Cardiac muscle cell (in vitro differentiated cells and primary cell): ENCODE data around the gene POMZP3. TPM values are rescaled to one million over a fixed set of nuclear protein-coding genes. Genes with fewer than 3 reads are reported as not detected.
"Not testable (repeated sequence)": the region's sequence is repeated elsewhere in the genome, so short reads cannot be mapped to it uniquely, and the experiment has no call there.

ENCODE experiments used
- DNase-seq, 2 donors: peaks; one replicate each; pipeline versions ENCODE4 v3.0.0 to v3.0.0-alpha.2; 2010 to 2017; ENCODE audit warnings: low read depth in 1 of 2, low spot score in 1 of 2
- H3K27ac ChIP-seq: fragments of 200-600 bp; sonication (generic); 2 replicates; pipeline ENCODE4 v1.5.1; 2016
- H3K27me3 ChIP-seq: fragments of 200-600 bp; sonication (generic); 2 replicates; pipeline ENCODE4 v1.6.0; 2016; ENCODE audit warnings: control low read depth
- H3K36me3 ChIP-seq: fragments of 200-600 bp; sonication (generic); 2 replicates; pipeline ENCODE4 v1.5.1; 2016; ENCODE audit warnings: control low read depth
- H3K4me1 ChIP-seq: fragments of 200-600 bp; sonication (generic); 2 replicates; pipeline ENCODE4 v1.8.1; 2017; ENCODE audit warnings: low read depth, mild to moderate bottlenecking, mixed run types
- H3K4me3 ChIP-seq: fragments of 200-600 bp; sonication (generic); 2 replicates; pipeline ENCODE4 v1.5.1; 2016; ENCODE audit warnings: mild to moderate bottlenecking
- H3K9me3 ChIP-seq: fragments of 200-600 bp; sonication (generic); 2 replicates; pipeline ENCODE4 v1.5.1; 2017; ENCODE audit warnings: low read depth, mild to moderate bottlenecking, control low read depth
- polyA plus RNA-seq: library from polyadenylated mRNA; unstranded; fragments of >200 nt; fragmentation: Nextera tagmentation; extraction: Ambion mirVana; gene quantifications from 2 replicates; pipeline ENCODE4 v1.2.1, GENCODE V29; 2016
- total RNA-seq: library from RNA; depleted of rRNA; stranded (reverse); fragments of >200 nt; gene quantifications from 2 replicates; pipeline ENCODE4 v1.2.3, GENCODE V29; 2016

The POMZP3 gene
- total and polyA plus RNA-seq, 2 experiments from 2014 or later, result 11.3 to 16.3 TPM

GRCh38 chr7:76586585-76587315 is 40.3 kb downstream of the POMZP3 start:
- H3K27ac ChIP-seq, H3K27me3 ChIP-seq, H3K36me3 ChIP-seq, H3K9me3 ChIP-seq, H3K4me3 ChIP-seq: not testable (repeated sequence)
- DNase-seq, result peak in 1 of 2 donors; percentile 11
- peaks cover 16% of the 10 kb centered on the region for H3K4me1 ChIP-seq

- not testable (repeated sequence) for H3K27me3 ChIP-seq, H3K9me3 ChIP-seq, H3K4me3 ChIP-seq, H3K36me3 ChIP-seq
- peak overlapping the region; percentile 64 for H3K27ac ChIP-seq
- peaks cover 16% of the 10 kb centered on the region for H3K4me1 ChIP-seq
- peak; percentile 4 to 78 for DNase-seq
Measured at GRCh38 chr7:76583636-76584281, 43.3 kb downstream of the POMZP3 start.

- not testable (repeated sequence) for H3K27me3 ChIP-seq
Measured at GRCh38 chr7:76582848-76583631, 44.0 kb downstream of the POMZP3 start.

GRCh38 chr7:76575919-76576655 is 51.0 kb downstream of the POMZP3 start:
- peak in 1 of 2 donors; percentile 46 for DNase-seq
- not testable (repeated sequence) for H3K9me3 ChIP-seq, H3K36me3 ChIP-seq, H3K27me3 ChIP-seq, H3K4me1 ChIP-seq, H3K4me3 ChIP-seq, H3K27ac ChIP-seq

More at GRCh38 chr7:76582848-76583631, 44.0 kb downstream of the POMZP3 start:
- not testable (repeated sequence) for H3K36me3 ChIP-seq, H3K9me3 ChIP-seq, H3K4me3 ChIP-seq
- Histone ChIP-seq H3K27ac (peak overlapping the region; percentile 64), H3K4me1 (peaks cover 16% of the 10 kb centered on the region)
- peak; percentile 39 to 89 for DNase-seq

- H3K4me1 ChIP-seq, H3K27me3 ChIP-seq, H3K36me3 ChIP-seq, H3K9me3 ChIP-seq, H3K27ac ChIP-seq, H3K4me3 ChIP-seq, DNase-seq: not testable (repeated sequence)
Measured at GRCh38 chr7:76575431-76575830, 51.6 kb downstream of the POMZP3 start.

DNA sequence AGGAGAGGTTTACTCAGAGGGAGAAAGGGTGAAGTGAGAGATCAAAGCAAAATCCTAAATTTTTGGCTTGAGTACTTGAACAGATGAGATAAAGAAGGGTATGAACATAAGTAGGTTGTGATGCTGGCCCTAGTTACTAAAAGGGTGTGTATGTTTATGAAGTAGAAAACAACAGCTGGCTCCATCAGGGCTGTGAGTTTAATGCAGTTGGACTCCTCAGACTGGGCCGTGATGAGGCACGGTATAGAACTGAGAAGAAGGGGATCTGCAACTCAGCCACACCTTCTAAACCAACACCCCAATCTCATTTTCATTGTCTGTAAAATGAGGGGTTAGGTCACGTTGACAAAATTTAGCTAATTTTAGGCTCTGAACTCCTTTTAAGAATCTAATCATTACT is 54.8 kb downstream of the POMZP3 start:
- not testable (repeated sequence) for H3K4me3 ChIP-seq, H3K27me3 ChIP-seq

GRCh38 chr7:76570324-76570775 is 56.7 kb downstream of the POMZP3 start:
- not testable (repeated sequence) for DNase-seq, H3K9me3 ChIP-seq, H3K27me3 ChIP-seq, H3K4me3 ChIP-seq, H3K4me1 ChIP-seq, H3K27ac ChIP-seq, H3K36me3 ChIP-seq

More for the DNA sequence above, 54.8 kb downstream of the POMZP3 start:
- not testable (repeated sequence) for DNase-seq, H3K36me3 ChIP-seq, H3K4me1 ChIP-seq, H3K9me3 ChIP-seq, H3K27ac ChIP-seq

- H3K4me3 ChIP-seq, H3K4me1 ChIP-seq, H3K9me3 ChIP-seq, H3K36me3 ChIP-seq, H3K27me3 ChIP-seq, H3K27ac ChIP-seq: not testable (repeated sequence)
- DNase-seq, result peak in 1 of 2 donors; percentile 53
Measured at GRCh38 chr7:76568742-76569141, 58.3 kb downstream of the POMZP3 start.

DNA sequence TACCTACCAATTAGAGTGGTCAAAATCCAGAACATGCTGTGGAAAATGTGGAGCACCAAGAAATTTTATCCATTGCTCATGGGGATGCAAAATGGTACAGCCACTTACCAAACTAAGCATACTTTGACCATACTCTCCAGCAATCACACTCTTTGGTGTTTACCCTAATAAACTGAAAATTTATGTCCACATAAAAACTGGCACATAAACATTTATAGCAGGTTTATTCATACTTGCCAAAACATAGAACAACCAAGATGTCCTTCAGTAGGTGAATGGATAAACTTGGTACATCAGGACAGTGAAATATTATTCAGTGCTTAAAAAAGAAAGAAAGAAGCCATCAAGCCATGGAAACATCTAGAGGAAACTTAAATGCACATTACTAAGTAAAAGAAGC is 59.3 kb downstream of the POMZP3 start:
- H3K9me3 ChIP-seq, H3K4me1 ChIP-seq, H3K36me3 ChIP-seq, DNase-seq, H3K27ac ChIP-seq, H3K4me3 ChIP-seq, H3K27me3 ChIP-seq: not testable (repeated sequence)

DNA sequence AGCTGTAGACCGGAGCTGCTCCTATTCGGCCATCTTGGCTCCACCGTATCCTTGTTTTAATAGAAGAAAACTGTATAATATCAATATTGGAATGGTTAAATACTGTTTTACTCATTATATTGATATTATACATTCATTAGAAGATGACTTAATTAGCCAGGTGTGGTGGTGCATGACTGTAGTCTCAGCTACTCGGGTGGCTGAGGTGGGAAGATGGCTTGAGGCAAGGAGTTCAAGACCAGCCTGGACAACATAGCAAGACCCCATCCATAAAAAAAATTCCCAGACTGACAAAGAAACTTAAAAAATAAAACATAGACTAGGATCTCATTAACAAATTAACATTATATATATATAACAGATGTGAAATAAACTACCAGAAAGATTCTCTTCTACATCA is 59.8 kb downstream of the POMZP3 start:
- not testable (repeated sequence) for H3K4me3 ChIP-seq, H3K27me3 ChIP-seq, DNase-seq, H3K4me1 ChIP-seq, H3K36me3 ChIP-seq, H3K9me3 ChIP-seq, H3K27ac ChIP-seq

- H3K36me3 ChIP-seq, H3K9me3 ChIP-seq, H3K27me3 ChIP-seq, H3K27ac ChIP-seq, DNase-seq, H3K4me1 ChIP-seq, H3K4me3 ChIP-seq: not testable (repeated sequence)
Measured at GRCh38 chr7:76565001-76565400, 62.1 kb downstream of the POMZP3 start.

DNA sequence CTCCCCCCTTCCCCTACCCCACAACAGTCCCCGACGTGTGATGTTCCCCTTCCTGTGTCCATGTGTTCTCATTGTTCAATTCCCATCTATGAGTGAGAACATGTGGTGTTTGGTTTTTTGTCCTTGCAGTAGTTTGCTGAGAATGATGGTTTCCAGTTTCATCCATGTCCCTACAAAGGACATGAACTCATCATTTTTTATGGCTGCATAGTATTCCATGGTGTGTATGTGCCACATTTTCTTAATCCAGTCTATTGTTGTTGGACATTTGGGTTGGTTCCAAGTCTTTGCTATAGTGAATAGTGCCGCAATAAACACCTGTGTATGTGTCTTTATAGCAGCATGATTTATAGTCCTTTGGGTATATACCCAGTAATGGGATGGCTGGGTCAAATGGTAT is 65.7 kb downstream of the POMZP3 start:
- DNase-seq, H3K27me3 ChIP-seq, H3K4me1 ChIP-seq, H3K4me3 ChIP-seq, H3K9me3 ChIP-seq, H3K27ac ChIP-seq, H3K36me3 ChIP-seq: not testable (repeated sequence)

- not testable (repeated sequence) for H3K36me3 ChIP-seq, H3K4me1 ChIP-seq, H3K4me3 ChIP-seq, DNase-seq, H3K27ac ChIP-seq, H3K27me3 ChIP-seq, H3K9me3 ChIP-seq
Measured at GRCh38 chr7:76560157-76560556, 66.9 kb downstream of the POMZP3 start.
